Tibial nerve (tissue), 4 donors: Measurements from ENCODE around the gene UTP11. TPM values are rescaled to one million over a fixed set of nuclear protein-coding genes. Genes with fewer than 3 reads are reported as not detected.

Experiments used
- DNase-seq, 2 donors: peaks; one replicate each; pipeline ENCODE4 v3.0.0-alpha.2; 2019; ENCODE audit warnings: low spot score in 2 of 2
- H3K27ac ChIP-seq, 4 donors: fragments of 200-600 bp; sonication (generic) in 3 of 4; one replicate each; pipeline ENCODE4 v1.5.1; 2017 to 2019; ENCODE audit warnings: mild to moderate bottlenecking in 1 of 4
- H3K27me3 ChIP-seq, 2 donors: fragments of 200-600 bp; sonication (generic) in 1 of 2; one replicate each; pipeline versions ENCODE4 v1.5.1 to v1.6.0; 2017 to 2019
- H3K36me3 ChIP-seq, 3 donors: fragments of 200-600 bp; sonication (generic); one replicate each; pipeline ENCODE4 v1.5.1; 2018 to 2019
- H3K4me1 ChIP-seq, 4 donors: fragments of 200-600 bp; sonication (generic) in 3 of 4; one replicate each; pipeline ENCODE4 v1.5.1; 2017 to 2019
- H3K4me3 ChIP-seq, 4 donors: fragments of 200-600 bp; sonication (generic) in 3 of 4; one replicate each; pipeline ENCODE4 v1.5.1; 2017 to 2019; ENCODE audit warnings: mild to moderate bottlenecking in 1 of 4, moderate library complexity in 1 of 4
- H3K9me3 ChIP-seq, 4 donors: fragments of 200-600 bp; sonication (generic) in 3 of 4; one replicate each; pipeline ENCODE4 v1.5.1; 2017 to 2019
- CTCF ChIP-seq, 5 experiments: fragments of 200-600 bp in 3 of 5; fragments of 450-650 bp in 2 of 5; sonication (generic) in 3 of 5; IDR thresholded peaks; one replicate each; pipeline ENCODE4 v1.5.1; 2016 to 2019; ENCODE audit warnings: antibody characterized with exemption in 5 of 5, mild to moderate bottlenecking in 3 of 5, moderate library complexity in 2 of 5
- EP300 ChIP-seq, 2 donors: sonication (generic); formaldehyde crosslinking; IDR thresholded peaks; one replicate each; pipeline ENCODE4 v1.6.1; 2017; ENCODE audit warnings: antibody characterized with exemption in 2 of 2, mild to moderate bottlenecking in 1 of 2
- POLR2A ChIP-seq, 2 donors: fragments of 450-650 bp; IDR thresholded peaks; one replicate each; pipeline ENCODE4 v1.6.1; 2017; ENCODE audit warnings: antibody characterized with exemption in 2 of 2, mild to moderate bottlenecking in 2 of 2, moderate library complexity in 2 of 2
- WGBS, 2 donors: methylation state at CpG; one replicate each; pipeline ENCODE4 v1.1.5; 2018; 5-methylcytosine and 5-hydroxymethylcytosine counted together
- total RNA-seq, 4 donors: library from RNA; depleted of rRNA; stranded (reverse); fragments of >200 nt; gene quantifications; one replicate each; pipeline ENCODE4 v1.1.0, GENCODE V29; 2016

Gene UTP11
- total RNA-seq, 4 donors from 2014 or later = 16.5 to 36.8 (median 25.7) TPM

GRCh38 chr1:38028671-38029070 lies 16.1 kb downstream of the UTP11 start:
- Histone ChIP-seq H3K27me3 (no peaks in the 10 kb centered on the region), H3K9me3 (no peaks in the 10 kb centered on the region), H3K36me3 (peaks cover 7 to 32% (median 13%) of the 10 kb centered on the region in 3 donors), H3K27ac (peak overlapping the region; percentile 71 to 95 (median 86)), H3K4me1 (peaks cover 0 to 62% (median 37%) of the 10 kb centered on the region in 4 donors), H3K4me3 (no peak overlapping the region)
- DNase-seq = no peak
- TF ChIP-seq EP300 (IDR thresholded peaks at IDR 0.05) (no peak), CTCF (IDR thresholded peaks at IDR 0.05) (no peak), POLR2A (IDR thresholded peaks at IDR 0.05) (no peak)
- WGBS, 2 donors = 67 to 85% methylated on average over 1 to 2 of the region's 2 CpGs

- DNase-seq = no peak
- Histone ChIP-seq H3K4me3 (no peak overlapping the region), H3K36me3 (peaks cover 3 to 27% (median 13%) of the 10 kb centered on the region in 3 donors), H3K4me1 (peaks cover 0 to 62% (median 37%) of the 10 kb centered on the region in 4 donors), H3K27me3 (no peaks in the 10 kb centered on the region), H3K9me3 (no peaks in the 10 kb centered on the region), H3K27ac (peak overlapping the region; percentile 71 to 95 (median 86))
- 13 to 15% methylated on average over 17 to 18 of the region's 23 CpGs for WGBS, 2 donors
- TF ChIP-seq CTCF (IDR thresholded peaks at IDR 0.05) = peak in 2 of 5 experiments; percentile 8 to 16
- peak in 1 of 2 donors; percentile 6 for TF ChIP-seq EP300 (IDR thresholded peaks at IDR 0.05)
- TF ChIP-seq POLR2A (IDR thresholded peaks at IDR 0.05) = no peak
These were observed 16.6 kb downstream of the UTP11 start for GRCh38 chr1:38029081-38029681.

- Histone ChIP-seq H3K27ac (peak overlapping the region; percentile 71 to 95 (median 86)), H3K4me1 (peaks cover 0 to 62% (median 37%) of the 10 kb centered on the region in 4 donors), H3K36me3 (peaks cover 3 to 21% (median 9%) of the 10 kb centered on the region in 3 donors), H3K4me3 (peak overlapping the region in 1 of 4 donors; percentile 8), H3K9me3 (no peaks in the 10 kb centered on the region), H3K27me3 (no peaks in the 10 kb centered on the region)
- TF ChIP-seq CTCF (IDR thresholded peaks at IDR 0.05) = no peak
- TF ChIP-seq POLR2A (IDR thresholded peaks at IDR 0.05) = no peak
- no peak for TF ChIP-seq EP300 (IDR thresholded peaks at IDR 0.05)
- DNase-seq = no peak
- WGBS, 2 donors = 13 to 18% methylated on average over 11 to 12 of the region's 12 CpGs
These were observed 17.4 kb downstream of the UTP11 start for GRCh38 chr1:38029685-38030511.

- Histone ChIP-seq H3K4me1 (peaks cover 0 to 65% (median 37%) of the 10 kb centered on the region in 4 donors), H3K36me3 (peaks cover 0 to 11% (median 3%) of the 10 kb centered on the region in 3 donors), H3K27me3 (no peaks in the 10 kb centered on the region), H3K9me3 (no peaks in the 10 kb centered on the region), H3K4me3 (no peak overlapping the region), H3K27ac (peak overlapping the region; percentile 75 to 95 (median 89))
- TF ChIP-seq POLR2A (IDR thresholded peaks at IDR 0.05) (no peak), EP300 (IDR thresholded peaks at IDR 0.05) (peak; percentile 48 to 90), CTCF (IDR thresholded peaks at IDR 0.05) (peak in 1 of 5 experiments; percentile 26)
- 37 to 45% methylated on average over 13 to 17 of the region's 17 CpGs for WGBS, 2 donors
- DNase-seq = peak in 1 of 2 donors; percentile 56
These were observed 18.3 kb downstream of the UTP11 start for GRCh38 chr1:38030596-38031512.
